ENCODE data around the gene DPP8.

GRCh38 chr15:65528461-65529060, 11.1 kb upstream of the DPP8 start:
- TF ChIP-seq POLR2A (IDR thresholded peaks at IDR 0.05): no peak
- no peak for TF ChIP-seq CTCF (IDR thresholded peaks at IDR 0.05)
- no peak for TF ChIP-seq EP300 (IDR thresholded peaks at IDR 0.05)
- no peak for TF ChIP-seq POLR2AphosphoS5 (IDR thresholded peaks at IDR 0.05)

Measured in upper lobe of left lung (tissue), 4 donors.